ENCODE results near the gene DDX52. TPM values are rescaled to one million over a fixed set of nuclear protein-coding genes. Genes with fewer than 3 reads are reported as not detected.

Gene DDX52
- total and polyA plus RNA-seq, 9 of the 15 experiments (the other 6 are each of a cell fraction or from before 2014, with no cell fraction given): 19.1 to 50.5 (median 34.8) TPM

DNA sequence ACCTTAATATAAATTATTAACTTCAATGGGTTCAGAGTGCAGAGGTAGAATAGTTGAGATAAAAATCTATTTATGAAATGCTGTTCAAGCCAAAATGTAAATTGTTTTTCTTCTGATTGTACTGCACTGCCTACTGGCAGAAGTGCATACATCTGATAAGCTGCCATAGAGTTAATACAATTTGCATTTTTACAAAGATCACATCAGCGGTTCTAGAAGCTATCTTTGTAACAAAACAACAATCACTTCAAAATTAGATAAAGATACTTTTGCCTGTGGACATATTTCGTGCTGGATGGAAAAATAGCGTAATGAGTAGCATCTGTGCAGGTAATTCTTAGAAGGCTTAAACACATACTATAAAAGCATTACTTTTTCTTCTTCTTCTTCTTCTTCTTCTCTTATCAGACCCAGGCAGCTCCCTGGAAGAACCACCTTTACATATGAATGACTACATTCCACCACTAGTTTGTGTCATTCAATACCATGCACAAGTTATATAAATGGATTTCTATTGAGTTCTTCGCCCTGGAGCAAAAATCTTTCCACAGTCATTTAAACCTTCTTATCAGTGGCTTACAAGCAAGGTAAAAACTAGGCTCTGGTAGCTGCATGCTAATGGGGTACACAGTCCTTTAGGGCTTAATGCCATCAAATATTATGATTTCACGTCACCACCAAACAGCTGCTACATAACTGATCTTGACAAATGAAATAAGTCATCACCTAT lies 81.1 kb downstream of the DDX52 start (continued):
- TF ChIP-seq BRD9 (IDR thresholded peaks at IDR 0.05; ENCODE audit: low read depth, partially characterized antibody): no peak
- no peak for TF ChIP-seq CGGBP1 (CRISPR knock-in tag; IDR thresholded peaks at IDR 0.05)
- no peak for TF ChIP-seq SAFB2 (IDR thresholded peaks at IDR 0.05; ENCODE audit: borderline replicate concordance, low read depth, low read length, severe bottlenecking)

Small RNAs within 50 kb of the gene (microRNA-seq; reads per million reads assigned to microRNA genes)
- gene MIR378J (ENCODE audit: borderline microRNAs expressed): not detected

Small RNAs within 50 kb of the gene (small RNA-seq; reads per million reads assigned to genes)
- not detected for gene MIR378J

Other genes starting within 250 kb of the DDX52 start
- 47.0 and 67.8 TPM in 2 replicates for gene ACACA, start 236.6 kb downstream of the DDX52 start, total RNA-seq (2014; rRNA removed)
- 88.4 and 95.3 TPM in 2 replicates for gene ACACA, start 236.6 kb downstream of the DDX52 start, total RNA-seq (2014; rRNA removed; fragmentation: Illumina TruSeq; extraction: Trizol)
- 94.7 and 100 TPM in 2 replicates for gene ACACA, start 236.6 kb downstream of the DDX52 start, total RNA-seq (2015; rRNA removed; fragmentation: Illumina TruSeq; extraction: Trizol)
- 135 and 151 TPM in 2 replicates for gene ACACA, start 236.6 kb downstream of the DDX52 start, total RNA-seq (2021)
- gene ACACA, start 236.6 kb downstream of the DDX52 start, polyA plus RNA-seq (2011; rRNA removed): 64.7 and 103 TPM in 2 replicates
- gene ACACA, start 236.6 kb downstream of the DDX52 start, polyA plus RNA-seq (2014; fragmentation: Illumina TruSeq; extraction: Trizol): 93.5 and 94.1 TPM in 2 replicates
- gene ACACA, start 236.6 kb downstream of the DDX52 start, polyA plus RNA-seq (2014; fragmentation: Nextera tagmentation; extraction: Ambion mirVana): 10 to 100 TPM; 35.9 to 42.9 TPM
- gene ACACA, start 236.6 kb downstream of the DDX52 start, polyA plus RNA-seq (2014; rRNA removed): 54.9 and 55.3 TPM in 2 replicates
- 13.8 and 20.0 TPM in 2 replicates for gene TADA2A, start 236.6 kb downstream of the DDX52 start, total RNA-seq (2014; rRNA removed)
- 25.0 and 27.0 TPM in 2 replicates for gene TADA2A, start 236.6 kb downstream of the DDX52 start, total RNA-seq (2014; rRNA removed; fragmentation: Illumina TruSeq; extraction: Trizol)
- 21.8 and 24.1 TPM in 2 replicates for gene TADA2A, start 236.6 kb downstream of the DDX52 start, total RNA-seq (2015; rRNA removed; fragmentation: Illumina TruSeq; extraction: Trizol)
- gene TADA2A, start 236.6 kb downstream of the DDX52 start, total RNA-seq (2021): 24.8 and 26.9 TPM in 2 replicates
- 13.6 and 24.6 TPM in 2 replicates for gene TADA2A, start 236.6 kb downstream of the DDX52 start, polyA plus RNA-seq (2011; rRNA removed)
- 27.1 and 37.7 TPM in 2 replicates for gene TADA2A, start 236.6 kb downstream of the DDX52 start, polyA plus RNA-seq (2014; fragmentation: Illumina TruSeq; extraction: Trizol)
- 10 to 100 TPM; 28.0 to 33.5 TPM for gene TADA2A, start 236.6 kb downstream of the DDX52 start, polyA plus RNA-seq (2014; fragmentation: Nextera tagmentation; extraction: Ambion mirVana)
- 18.5 and 21.3 TPM in 2 replicates for gene TADA2A, start 236.6 kb downstream of the DDX52 start, polyA plus RNA-seq (2014; rRNA removed)
- gene DUSP14, start 153.6 kb downstream of the DDX52 start, total RNA-seq (2014; rRNA removed): 27.7 and 37.2 TPM in 2 replicates
- gene DUSP14, start 153.6 kb downstream of the DDX52 start, total RNA-seq (2014; rRNA removed; fragmentation: Illumina TruSeq; extraction: Trizol): 19.6 and 20.2 TPM in 2 replicates
- gene DUSP14, start 153.6 kb downstream of the DDX52 start, total RNA-seq (2015; rRNA removed; fragmentation: Illumina TruSeq; extraction: Trizol): 23.6 and 26.9 TPM in 2 replicates
- 24.8 and 25.3 TPM in 2 replicates for gene DUSP14, start 153.6 kb downstream of the DDX52 start, total RNA-seq (2021)
- gene DUSP14, start 153.6 kb downstream of the DDX52 start, polyA plus RNA-seq (2011; rRNA removed): 21.4 and 36.7 TPM in 2 replicates
- gene DUSP14, start 153.6 kb downstream of the DDX52 start, polyA plus RNA-seq (2014; fragmentation: Illumina TruSeq; extraction: Trizol): 36.2 and 43.1 TPM in 2 replicates
- gene DUSP14, start 153.6 kb downstream of the DDX52 start, polyA plus RNA-seq (2014; fragmentation: Nextera tagmentation; extraction: Ambion mirVana): 10 to 100 TPM; 64.0 to 74.0 TPM
- gene DUSP14, start 153.6 kb downstream of the DDX52 start, polyA plus RNA-seq (2014; rRNA removed): 31.8 and 38.0 TPM in 2 replicates
- 10.6 and 13.8 TPM in 2 replicates for gene SYNRG, start 34.0 kb downstream of the DDX52 start, total RNA-seq (2014; rRNA removed)
- 15.1 and 16.9 TPM in 2 replicates for gene SYNRG, start 34.0 kb downstream of the DDX52 start, total RNA-seq (2014; rRNA removed; fragmentation: Illumina TruSeq; extraction: Trizol)
- gene SYNRG, start 34.0 kb downstream of the DDX52 start, total RNA-seq (2015; rRNA removed; fragmentation: Illumina TruSeq; extraction: Trizol): 17.6 and 19.7 TPM in 2 replicates
- 27.8 and 28.2 TPM in 2 replicates for gene SYNRG, start 34.0 kb downstream of the DDX52 start, total RNA-seq (2021)
- 11.7 and 18.4 TPM in 2 replicates for gene SYNRG, start 34.0 kb downstream of the DDX52 start, polyA plus RNA-seq (2011; rRNA removed)
- gene SYNRG, start 34.0 kb downstream of the DDX52 start, polyA plus RNA-seq (2014; fragmentation: Illumina TruSeq; extraction: Trizol): 21.8 and 23.4 TPM in 2 replicates
- 1 to 10 TPM; 2.9 to 4.9 TPM for gene SYNRG, start 34.0 kb downstream of the DDX52 start, polyA plus RNA-seq (2014; fragmentation: Nextera tagmentation; extraction: Ambion mirVana)
- 13.4 and 13.6 TPM in 2 replicates for gene SYNRG, start 34.0 kb downstream of the DDX52 start, polyA plus RNA-seq (2014; rRNA removed)
- not detected in 2 replicates for gene HNF1B, start 101.6 kb upstream of the DDX52 start, total RNA-seq (2014; rRNA removed)
- not detected in 2 replicates for gene HNF1B, start 101.6 kb upstream of the DDX52 start, total RNA-seq (2014; rRNA removed; fragmentation: Illumina TruSeq; extraction: Trizol)
- not detected in 2 replicates for gene HNF1B, start 101.6 kb upstream of the DDX52 start, total RNA-seq (2015; rRNA removed; fragmentation: Illumina TruSeq; extraction: Trizol)
- 0.11 TPM in 1 of 2 replicates, not detected in the other for gene HNF1B, start 101.6 kb upstream of the DDX52 start, total RNA-seq (2021)
- gene HNF1B, start 101.6 kb upstream of the DDX52 start, polyA plus RNA-seq (2011; rRNA removed): not detected in 2 replicates
- not detected in 2 replicates for gene HNF1B, start 101.6 kb upstream of the DDX52 start, polyA plus RNA-seq (2014; fragmentation: Illumina TruSeq; extraction: Trizol)
- gene HNF1B, start 101.6 kb upstream of the DDX52 start, polyA plus RNA-seq (2014; fragmentation: Nextera tagmentation; extraction: Ambion mirVana): not detected
- not detected in 2 replicates for gene HNF1B, start 101.6 kb upstream of the DDX52 start, polyA plus RNA-seq (2014; rRNA removed)

Measured in K562 (cell line).